GM12878 (cell line): ENCODE results near the gene UTP14A. TPM values are rescaled to one million over a fixed set of nuclear protein-coding genes. Genes with fewer than 3 reads are reported as not detected.

ENCODE experiments used
- ATAC-seq: fragments of 200-7000 bp; cut with Tn5 transposase; 3 replicates; pipeline ENCODE4 v1.9.1; 2020; ENCODE audit warnings: mild to moderate bottlenecking, moderate library complexity
- BruUV-seq: library from RNA; stranded (reverse); fragments of 400-500 nt; replicated peaks from 2 replicates; lab custom pipeline; 2021; lab: Mats Ljungman, UMichigan
- CTCF ChIA-PET: fragments of 300-600 bp; sonication (Branson Sonifier 250); formaldehyde crosslinking; extraction: SDS; loops from one replicate; lab custom pipeline; 2021; ENCODE audit warnings: inconsistent platforms; lab: Yijun Ruan, JAX
- POLR2A ChIA-PET: fragments of 350-600 bp; formaldehyde crosslinking; extraction: SDS; loops from one replicate; lab custom pipeline; 2021; ENCODE audit warnings: inconsistent platforms; lab: Charles Lee
- RAD21 ChIA-PET: fragments of 300-600 bp; sonication (Branson Sonifier 250); formaldehyde crosslinking; loops from one replicate; lab custom pipeline; 2023; ENCODE audit warnings: antibody characterized with exemption; ENCODE audit not compliant: unreplicated experiment; lab: Charles Lee
- SMC1A ChIA-PET: fragments of 300-600 bp; sonication (Branson Sonifier 250); formaldehyde crosslinking; loops from one replicate; lab custom pipeline; 2023; ENCODE audit not compliant: unreplicated experiment, uncharacterized antibody; lab: Charles Lee
- DNase-seq: peaks from one replicate; pipeline ENCODE4 v3.0.0-alpha.2; 2011; ENCODE audit warnings: low read depth, low spot score
- FAIRE-seq: peaks from 3 replicates; lab custom pipeline; 2011; peaks lifted over from hg19 to GRCh38; lab: Jason Lieb, UNC
- H2AFZ ChIP-seq: 2 replicates; pipeline ENCODE4 v1.6.0; 2011; ENCODE audit warnings: low read depth, low read length, control low read depth; ENCODE audit not compliant: control insufficient read depth
- H3K27ac ChIP-seq: 2 replicates; pipeline ENCODE4 v1.5.1; 2011; ENCODE audit warnings: control low read depth; ENCODE audit not compliant: control insufficient read depth, insufficient read depth
- H3K27me3 ChIP-seq, 2 experiments: replicated peaks in 1 of 2; 2 replicates each; pipeline versions ENCODE4 v1.6.0 to v1.6.1; 2011; ENCODE audit warnings: low read length in 1 of 2; ENCODE audit not compliant: control insufficient read depth in 2 of 2, insufficient read depth in 2 of 2
- H3K36me3 ChIP-seq, 2 experiments: 2 replicates each; pipeline ENCODE4 v1.5.1; 2011; ENCODE audit warnings: low read length in 1 of 2; ENCODE audit not compliant: control insufficient read depth in 2 of 2, insufficient read depth in 2 of 2
- H3K4me1 ChIP-seq: 2 replicates; pipeline ENCODE4 v1.6.1; 2011; ENCODE audit warnings: mild to moderate bottlenecking, low read length, moderate library complexity, mixed read lengths; ENCODE audit not compliant: control insufficient read depth, insufficient read depth
- H3K4me2 ChIP-seq: 2 replicates; pipeline ENCODE4 v1.6.0; 2011; ENCODE audit warnings: control low read depth; ENCODE audit not compliant: control insufficient read depth, insufficient read depth
- H3K4me3 ChIP-seq: fragments of 200-600 bp; sonication (generic); 2 replicates; pipeline ENCODE4 v1.5.1; 2016
- H3K79me2 ChIP-seq: 2 replicates; pipeline ENCODE4 v1.6.0; 2011; ENCODE audit warnings: low read length; ENCODE audit not compliant: control insufficient read depth, insufficient read depth
- H3K9ac ChIP-seq: 2 replicates; pipeline ENCODE4 v1.8.0; 2011; ENCODE audit warnings: low read length, control low read depth, mixed read lengths; ENCODE audit not compliant: control insufficient read depth, insufficient read depth
- H3K9me3 ChIP-seq: replicated peaks from 3 replicates; pipeline ENCODE4 v1.5.1; 2011; ENCODE audit warnings: mild to moderate bottlenecking, low read length; ENCODE audit not compliant: control insufficient read depth, insufficient read depth
- H4K20me1 ChIP-seq: 2 replicates; pipeline ENCODE4 v1.6.0; 2011; ENCODE audit not compliant: control insufficient read depth, insufficient read depth
- BHLHE40 ChIP-seq, 2 experiments: fragments of 450-650 bp in 1 of 2; IDR thresholded peaks; 2 replicates each; pipeline ENCODE4 v1.6.1; 2011 to 2017; ENCODE audit warnings: low read depth in 2 of 2, borderline replicate concordance in 1 of 2, improper control_type of control experiment in 1 of 2, low read length in 1 of 2, mild to moderate bottlenecking in 1 of 2
- CREM ChIP-seq: IDR thresholded peaks from 2 replicates; pipeline ENCODE4 v1.6.1; 2014; ENCODE audit warnings: antibody characterized with exemption, low read depth
- ETV6 ChIP-seq, 2 experiments: fragments of 450-650 bp in 1 of 2; IDR thresholded peaks in 1 of 2; conservative IDR thresholded peaks in 1 of 2; 2 replicates each; pipeline ENCODE4 v1.6.1; 2014; ENCODE audit warnings: antibody characterized with exemption in 1 of 2, borderline replicate concordance in 1 of 2, low read depth in 1 of 2, mild to moderate bottlenecking in 1 of 2, moderate library complexity in 1 of 2
- NFYB ChIP-seq: IDR thresholded peaks from 2 replicates; pipeline ENCODE4 v1.6.1; 2011; ENCODE audit warnings: low read depth, mild to moderate bottlenecking, low read length, improper control_type of control experiment, moderate library complexity; ENCODE audit not compliant: insufficient read depth
- SMAD5 ChIP-seq: IDR thresholded peaks from 2 replicates; pipeline ENCODE4 v1.6.1; 2016; ENCODE audit warnings: antibody characterized with exemption, low read depth
- SP1 ChIP-seq: IDR thresholded peaks from one replicate; pipeline ENCODE4 v1.6.1; 2011; ENCODE audit warnings: low read depth, low read length
- TCF12 ChIP-seq: IDR thresholded peaks from 2 replicates; pipeline ENCODE4 v1.6.1; 2011; ENCODE audit warnings: low read depth, mild to moderate bottlenecking, low read length
- ZBTB33 ChIP-seq: fragments of 450-650 bp; IDR thresholded peaks from 2 replicates; pipeline ENCODE4 v1.6.1; 2017; ENCODE audit warnings: mild to moderate bottlenecking
- WGBS: methylation state at CpG from one replicate; pipeline ENCODE4 v1.1.6; 2016; ENCODE audit warnings: low lambda C conversion rate; ENCODE audit not compliant: insufficient replicate concordance, insufficient coverage; ENCODE audit errors: missing lambda C conversion rate; 5-methylcytosine and 5-hydroxymethylcytosine counted together
- in situ Hi-C: fragments of 300-500 bp; cut with MboI; formaldehyde crosslinking; loops from 9 replicates; pipeline ENCODE4 v1.14.3; 2018; ENCODE audit warnings: mixed read lengths
- intact Hi-C: fragments of 100-400 bp; cut with micrococcal nuclease; formaldehyde crosslinking; loops from one replicate; pipeline ENCODE4 v1.14.2; 2022; ENCODE audit not compliant: unreplicated experiment
- polyA plus RNA-seq, 11 experiments: library from polyadenylated mRNA; depleted of rRNA in 4 of 11; unstranded in 6 of 11; stranded (reverse) in 5 of 11; fragments of >200 nt; fragmentation: Nextera tagmentation in 4 of 11; fragmentation: Illumina TruSeq in 1 of 11; extraction: Ambion mirVana in 4 of 11; extraction: Trizol in 1 of 11; gene quantifications; 1 replicate in 1 of 11; 2 replicates in 10 of 11; pipeline versions ENCODE4 v1.2.1 to v1.2.3, GENCODE V29; 2011 to 2016; ENCODE audit warnings: inconsistent platforms in 2 of 11, missing spikeins in 2 of 11, low read depth in 1 of 11
- total RNA-seq, 4 experiments: library from RNA; depleted of rRNA in 3 of 4; stranded (reverse); fragments of >200 nt in 3 of 4; fragmentation: Illumina TruSeq in 1 of 4; extraction: Trizol in 1 of 4; gene quantifications; 2 replicates each; pipeline versions ENCODE4 v1.2.1 to v1.2.3, GENCODE V29; 2013 to 2021

UTP14A gene
- total and polyA plus RNA-seq, 10 of the 15 experiments (the other 5 are each of a cell fraction or from before 2014, with no cell fraction given) = 16.9 to 49.8 (median 31.4) TPM

- CTCF ChIA-PET = interaction anchor here (0.6 to 2.0 kb wide), 4 partner anchors 10 to 326 kb away, joined by 3 to 7 read pairs (median 3); partner anchors contain the start of gene RAB33A
- intact Hi-C loops (loop anchor here (1.0 to 10.0 kb wide), 2 partner anchors 51 to 244 kb away; partner anchors contain the start of genes BCORL1 and RAB33A), in situ Hi-C loops (no loop called here)
- FAIRE-seq = no peak
- BruUV-seq = no TSS peak
- TF ChIP-seq TCF12 (no peak), ZBTB33 (no peak), SMAD5 (0 out of 2 replicates have a peak, but pooled peaks have one; percentile 31), ETV6 (conservative IDR thresholded peaks at IDR 0.05 in 1 of 2, IDR thresholded peaks at IDR 0.05 in 1 of 2; ENCODE audit: borderline replicate concordance in 1 of 2, low read depth in 1 of 2) (no peak), NFYB (0 out of 2 replicates have a peak, but pooled peaks have one; percentile 34), BHLHE40 (IDR thresholded peaks at IDR 0.05; ENCODE audit: borderline replicate concordance in 1 of 2, low read depth in 2 of 2, low read length in 1 of 2) (no peak), CREM (no peak), SP1 (no peak)
- H3K9ac ChIP-seq = peak overlapping the region; percentile 60
- no peaks in the 10 kb centered on the region for H4K20me1 ChIP-seq
- peak overlapping the region; percentile 26; the same call in 1 of the 2 replicates for H3K4me2 ChIP-seq
- H2AFZ ChIP-seq = peak overlapping the region; percentile 81
- H3K4me3 ChIP-seq = peak overlapping the region; percentile 67; the same call in 1 of the 2 replicates
- DNase-seq = no peak
- POLR2A ChIA-PET = interaction anchor here (1.1 to 1.5 kb wide), 4 partner anchors 25 to 95 kb away, joined by 4 to 9 read pairs (median 4); partner anchors contain the start of gene UTP14A
- no peak for ATAC-seq
- no peaks in the 10 kb centered on the region for H3K4me1 ChIP-seq
- H3K9me3 ChIP-seq = no peaks in the 10 kb centered on the region; the same call in 2 of the 3 replicates
- no peaks in the 10 kb centered on the region for H3K79me2 ChIP-seq
- no peaks in the 10 kb centered on the region for H3K36me3 ChIP-seq
- no peaks in the 10 kb centered on the region for H3K27me3 ChIP-seq
- H3K27ac ChIP-seq = peak overlapping the region; percentile 18; the same call in 1 of the 2 replicates
- WGBS = 49% methylated on average over 13 of the region's 13 CpGs
- SMC1A ChIA-PET = interaction anchor here (0.6 to 1.4 kb wide), 4 partner anchors 30 to 130 kb away, joined by 3 to 5 read pairs (median 4); no protein-coding TSS in a partner anchor
- RAD21 ChIA-PET = interaction anchor here (0.7 to 1.8 kb wide), 4 partner anchors 30 to 151 kb away, joined by 3 to 7 read pairs (median 4); no protein-coding TSS in a partner anchor
Observed at GRCh38 chrX:129930941-129931410, 25.0 kb downstream of the UTP14A start.
